ENCODE measurements around the gene TREML4.
"Not testable (repeated sequence)": the region's sequence is repeated elsewhere in the genome, so short reads cannot be mapped to it uniquely, and the experiment has no call there.

Gene TREML4

GRCh38 chr6:41226752-41227151, 1.4 kb upstream of the TREML4 start:
- Mint-ChIP-seq H3K27me3 (peaks cover 5% of the 10 kb centered on the region), H3K27ac (no peak overlapping the region), H3K36me3 (no peaks in the 10 kb centered on the region), H3K4me3 (no peak overlapping the region), H3K9me3 (ENCODE audit: low read depth) (no peaks in the 10 kb centered on the region), H3K4me1 (ENCODE audit: low read depth) (peaks cover 4% of the 10 kb centered on the region)

GRCh38 chr6:41228616-41229015, 467 bp downstream of the TREML4 start:
- H3K9me3 Mint-ChIP-seq (ENCODE audit: low read depth), result no peaks in the 10 kb centered on the region
- no peaks in the 10 kb centered on the region for H3K4me1 Mint-ChIP-seq (ENCODE audit: low read depth)

GRCh38 chr6:41229721-41230120, 1.6 kb downstream of the TREML4 start:
- Mint-ChIP-seq H3K4me1 (ENCODE audit: low read depth) (no peaks in the 10 kb centered on the region), H3K4me3 (no peak overlapping the region), H3K27me3 (peaks cover 3% of the 10 kb centered on the region), H3K36me3 (no peaks in the 10 kb centered on the region), H3K9me3 (ENCODE audit: low read depth) (no peaks in the 10 kb centered on the region), H3K27ac (no peak overlapping the region)

More at GRCh38 chr6:41228616-41229015, 467 bp downstream of the TREML4 start:
- Mint-ChIP-seq H3K4me3 (no peak overlapping the region), H3K36me3 (no peaks in the 10 kb centered on the region), H3K27me3 (peaks cover 5% of the 10 kb centered on the region), H3K27ac (no peak overlapping the region)

- Mint-ChIP-seq H3K36me3 (no peaks in the 10 kb centered on the region), H3K27me3 (peaks cover 3% of the 10 kb centered on the region), H3K4me3 (no peak overlapping the region), H3K4me1 (ENCODE audit: low read depth) (no peaks in the 10 kb centered on the region), H3K27ac (no peak overlapping the region), H3K9me3 (ENCODE audit: low read depth) (no peaks in the 10 kb centered on the region)
Measured at GRCh38 chr6:41231246-41231645, 3.1 kb downstream of the TREML4 start.

- Mint-ChIP-seq H3K4me3 (no peak overlapping the region), H3K27ac (no peak overlapping the region), H3K36me3 (no peaks in the 10 kb centered on the region), H3K4me1 (ENCODE audit: low read depth) (no peaks in the 10 kb centered on the region), H3K9me3 (ENCODE audit: low read depth) (no peaks in the 10 kb centered on the region), H3K27me3 (peaks cover 1% of the 10 kb centered on the region)
Measured at GRCh38 chr6:41232667-41233066, 4.5 kb downstream of the TREML4 start.

GRCh38 chr6:41236276-41236675, 8.1 kb downstream of the TREML4 start:
- H3K27me3 Mint-ChIP-seq, result peaks cover 3% of the 10 kb centered on the region
- H3K9me3 Mint-ChIP-seq (ENCODE audit: low read depth), result no peaks in the 10 kb centered on the region
- H3K4me3 Mint-ChIP-seq, result no peak overlapping the region
- H3K27ac Mint-ChIP-seq, result no peak overlapping the region
- peaks cover 4% of the 10 kb centered on the region for H3K36me3 Mint-ChIP-seq
- H3K4me1 Mint-ChIP-seq (ENCODE audit: low read depth), result no peaks in the 10 kb centered on the region

GRCh38 chr6:41237128-41237527, 9.0 kb downstream of the TREML4 start:
- H3K27ac Mint-ChIP-seq, result no peak overlapping the region
- no peak overlapping the region for H3K4me3 Mint-ChIP-seq
- peaks cover 3% of the 10 kb centered on the region for H3K27me3 Mint-ChIP-seq
- H3K9me3 Mint-ChIP-seq (ENCODE audit: low read depth), result no peaks in the 10 kb centered on the region
- no peaks in the 10 kb centered on the region for H3K4me1 Mint-ChIP-seq (ENCODE audit: low read depth)
- H3K36me3 Mint-ChIP-seq, result peaks cover 4% of the 10 kb centered on the region

- H3K27me3 Mint-ChIP-seq, result peaks cover 3% of the 10 kb centered on the region
- H3K36me3 Mint-ChIP-seq, result peaks cover 4% of the 10 kb centered on the region
- H3K4me1 Mint-ChIP-seq (ENCODE audit: low read depth), result no peaks in the 10 kb centered on the region
- H3K27ac Mint-ChIP-seq, result no peak overlapping the region
- no peak overlapping the region for H3K4me3 Mint-ChIP-seq
- no peaks in the 10 kb centered on the region for H3K9me3 Mint-ChIP-seq (ENCODE audit: low read depth)
Measured at GRCh38 chr6:41239467-41240159, 11.5 kb downstream of the TREML4 start.

GRCh38 chr6:41246529-41246928, 18.4 kb downstream of the TREML4 start:
- peaks cover 20% of the 10 kb centered on the region for H3K4me1 Mint-ChIP-seq (ENCODE audit: low read depth)
- not testable (repeated sequence) for H3K9me3 Mint-ChIP-seq (ENCODE audit: low read depth); H3K27ac Mint-ChIP-seq; H3K4me3 Mint-ChIP-seq; H3K36me3 Mint-ChIP-seq; H3K27me3 Mint-ChIP-seq

GRCh38 chr6:41247288-41247865, 19.2 kb downstream of the TREML4 start:
- H3K27me3 Mint-ChIP-seq, result no peaks in the 10 kb centered on the region
- H3K4me1 Mint-ChIP-seq (ENCODE audit: low read depth), result peaks cover 20% of the 10 kb centered on the region
- H3K9me3 Mint-ChIP-seq (ENCODE audit: low read depth), result no peaks in the 10 kb centered on the region
- H3K27ac Mint-ChIP-seq, result no peak overlapping the region
- H3K4me3 Mint-ChIP-seq, result no peak overlapping the region
- H3K36me3 Mint-ChIP-seq, result no peaks in the 10 kb centered on the region

GRCh38 chr6:41247882-41248705, 19.9 kb downstream of the TREML4 start:
- Mint-ChIP-seq H3K27ac (no peak overlapping the region), H3K27me3 (no peaks in the 10 kb centered on the region), H3K36me3 (no peaks in the 10 kb centered on the region), H3K9me3 (ENCODE audit: low read depth) (no peaks in the 10 kb centered on the region), H3K4me1 (ENCODE audit: low read depth) (peaks cover 20% of the 10 kb centered on the region), H3K4me3 (no peak overlapping the region)

GRCh38 chr6:41252401-41253169, 24.4 kb downstream of the TREML4 start:
- Mint-ChIP-seq H3K4me3 (no peak overlapping the region), H3K36me3 (no peaks in the 10 kb centered on the region), H3K27ac (no peak overlapping the region), H3K9me3 (ENCODE audit: low read depth) (no peaks in the 10 kb centered on the region), H3K27me3 (no peaks in the 10 kb centered on the region), H3K4me1 (ENCODE audit: low read depth) (peaks cover 17% of the 10 kb centered on the region)

- Mint-ChIP-seq H3K4me3 (no peak overlapping the region), H3K9me3 (ENCODE audit: low read depth) (peaks cover 2% of the 10 kb centered on the region), H3K27ac (no peak overlapping the region), H3K4me1 (ENCODE audit: low read depth) (peaks cover 5% of the 10 kb centered on the region), H3K36me3 (peaks cover 2% of the 10 kb centered on the region), H3K27me3 (no peaks in the 10 kb centered on the region)
Measured at GRCh38 chr6:41255110-41255509, 27.0 kb downstream of the TREML4 start.

GRCh38 chr6:41255638-41256246, 27.6 kb downstream of the TREML4 start:
- H3K36me3 Mint-ChIP-seq, result peaks cover 2% of the 10 kb centered on the region
- no peak overlapping the region for H3K27ac Mint-ChIP-seq
- peaks cover 5% of the 10 kb centered on the region for H3K4me1 Mint-ChIP-seq (ENCODE audit: low read depth)
- no peaks in the 10 kb centered on the region for H3K27me3 Mint-ChIP-seq
- H3K4me3 Mint-ChIP-seq, result no peak overlapping the region
- peaks cover 4% of the 10 kb centered on the region for H3K9me3 Mint-ChIP-seq (ENCODE audit: low read depth)
